Measurements from ENCODE around the gene WDR5. TPM values are rescaled to one million over a fixed set of nuclear protein-coding genes. Genes with fewer than 3 reads are reported as not detected.

The WDR5 gene
- total and polyA plus RNA-seq, 10 donors: 13.8 to 31.3 (median 19.2) TPM

DNA sequence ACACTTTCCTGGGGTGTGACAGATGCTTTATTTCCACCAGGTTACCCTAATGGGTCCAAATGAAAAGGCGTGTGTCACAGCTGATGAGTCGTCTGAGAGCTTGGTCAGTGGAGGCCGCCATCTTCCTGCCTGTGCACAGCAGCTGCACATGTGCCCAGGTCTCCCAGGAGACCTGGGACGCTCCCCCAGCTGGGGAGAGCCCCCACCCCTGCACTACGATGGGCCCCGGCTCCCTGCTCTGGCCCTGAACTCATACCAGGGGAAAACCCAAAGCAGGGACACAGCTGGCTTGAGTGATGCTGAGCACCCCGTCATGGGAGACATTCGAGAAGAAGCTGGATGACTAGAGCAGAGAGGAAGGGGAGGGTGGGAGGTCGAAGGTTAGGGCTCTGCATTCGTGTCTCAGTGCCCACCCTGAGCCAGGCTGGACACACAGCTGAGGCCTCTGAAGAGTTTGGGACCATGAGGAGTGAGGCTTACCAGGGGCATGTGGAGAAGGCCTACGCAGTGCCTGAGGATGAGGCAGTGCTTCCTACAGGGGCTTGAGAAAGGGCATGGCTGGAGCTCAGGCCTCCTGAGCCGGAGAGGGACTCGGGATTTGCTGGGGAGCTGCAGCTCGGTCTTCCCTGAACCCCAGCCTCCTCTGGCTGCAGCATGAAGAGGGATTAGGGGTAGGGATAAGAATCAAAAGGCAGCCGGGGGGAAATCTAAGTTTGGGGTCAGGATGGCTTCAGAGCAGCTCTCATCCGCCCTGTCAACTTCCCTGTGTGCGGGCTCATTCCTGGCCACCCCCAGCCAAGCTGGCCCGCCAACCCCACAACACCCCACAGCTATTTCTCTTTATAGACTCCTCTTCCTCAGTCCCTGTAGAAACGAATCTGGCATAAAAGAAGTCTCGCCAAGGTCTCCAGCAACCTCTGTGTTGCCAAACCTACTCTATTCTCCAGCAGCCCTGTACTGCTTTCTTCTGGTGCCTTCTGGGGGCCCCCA is 70.7 kb downstream of the WDR5 start:
- TF ChIP-seq, protein P1, sequence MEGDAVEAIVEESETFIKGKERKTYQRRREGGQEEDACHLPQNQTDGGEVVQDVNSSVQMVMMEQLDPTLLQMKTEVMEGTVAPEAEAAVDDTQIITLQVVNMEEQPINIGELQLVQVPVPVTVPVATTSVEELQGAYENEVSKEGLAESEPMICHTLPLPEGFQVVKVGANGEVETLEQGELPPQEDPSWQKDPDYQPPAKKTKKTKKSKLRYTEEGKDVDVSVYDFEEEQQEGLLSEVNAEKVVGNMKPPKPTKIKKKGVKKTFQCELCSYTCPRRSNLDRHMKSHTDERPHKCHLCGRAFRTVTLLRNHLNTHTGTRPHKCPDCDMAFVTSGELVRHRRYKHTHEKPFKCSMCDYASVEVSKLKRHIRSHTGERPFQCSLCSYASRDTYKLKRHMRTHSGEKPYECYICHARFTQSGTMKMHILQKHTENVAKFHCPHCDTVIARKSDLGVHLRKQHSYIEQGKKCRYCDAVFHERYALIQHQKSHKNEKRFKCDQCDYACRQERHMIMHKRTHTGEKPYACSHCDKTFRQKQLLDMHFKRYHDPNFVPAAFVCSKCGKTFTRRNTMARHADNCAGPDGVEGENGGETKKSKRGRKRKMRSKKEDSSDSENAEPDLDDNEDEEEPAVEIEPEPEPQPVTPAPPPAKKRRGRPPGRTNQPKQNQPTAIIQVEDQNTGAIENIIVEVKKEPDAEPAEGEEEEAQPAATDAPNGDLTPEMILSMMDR (IDR thresholded peaks at IDR 0.05 in 8 of 11, conservative IDR thresholded peaks at IDR 0.05 in 3 of 11): no peak
- TF ChIP-seq POLR2A (IDR thresholded peaks at IDR 0.05) (no peak), POLR2AphosphoS5 (IDR thresholded peaks at IDR 0.05) (no peak)
- peak; percentile 30 for DNase-seq
- H3K4me1 ChIP-seq: peaks cover 0 to 13% (median 8%) of the 10 kb centered on the region in 6 donors
- 76 to 88% (median 79%) methylated on average over 19 to 20 of the region's 20 CpGs for WGBS, 5 donors
- no peak overlapping the region for H3K4me3 ChIP-seq
- H3K27ac ChIP-seq: peak overlapping the region in 1 of 8 donors; percentile 69
- no peaks in the 10 kb centered on the region for H3K27me3 ChIP-seq (replicated peaks in 1 of 7)
- H3K36me3 ChIP-seq: no peaks in the 10 kb centered on the region
- H3K9me3 ChIP-seq: peaks cover 0 to 17% (median 11%) of the 10 kb centered on the region in 8 donors
- intact Hi-C loops (cut with DNase I; ENCODE audit: low total_unique reads): no loop called here

DNA sequence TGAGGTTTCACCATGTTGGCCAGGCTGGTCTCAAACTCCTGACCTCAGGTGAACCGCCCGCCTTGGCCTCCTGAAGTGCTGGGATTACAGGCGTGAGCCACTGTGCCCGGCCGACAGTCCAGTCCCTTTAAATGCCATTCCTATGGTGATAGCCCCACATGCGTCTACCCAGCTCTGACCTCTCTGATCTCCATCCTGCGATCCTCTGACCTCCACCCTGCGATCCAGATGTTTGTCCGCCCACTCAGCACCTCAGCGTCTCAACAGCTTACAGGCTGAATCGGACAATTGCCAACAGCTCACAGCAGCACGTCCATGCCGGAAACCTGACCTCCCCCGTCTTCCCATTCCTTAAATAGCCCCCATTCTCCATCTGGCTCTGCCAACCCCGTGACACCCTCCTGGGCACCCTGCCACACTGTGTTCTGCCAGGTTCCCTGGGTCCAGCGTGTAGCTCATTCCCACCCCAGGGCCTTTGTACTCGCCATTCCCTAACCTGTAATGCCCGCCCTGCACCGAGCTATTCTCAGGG is 72.5 kb downstream of the WDR5 start:
- intact Hi-C loops (cut with DNase I; ENCODE audit: low total_unique reads): no loop called here
- H3K4me3 ChIP-seq: no peak overlapping the region
- peaks cover 0 to 13% (median 8%) of the 10 kb centered on the region in 6 donors for H3K4me1 ChIP-seq
- DNase-seq: peak; percentile 41
- peaks cover 0 to 19% (median 12%) of the 10 kb centered on the region in 8 donors for H3K9me3 ChIP-seq
- H3K36me3 ChIP-seq: no peaks in the 10 kb centered on the region
- TF ChIP-seq POLR2AphosphoS5 (IDR thresholded peaks at IDR 0.05) (peak in 2 of 3 donors; percentile 20 to 28), POLR2A (IDR thresholded peaks at IDR 0.05) (no peak)
- TF ChIP-seq, protein P1 (IDR thresholded peaks at IDR 0.05 in 8 of 11, conservative IDR thresholded peaks at IDR 0.05 in 3 of 11): no peak
- no peaks in the 10 kb centered on the region for H3K27me3 ChIP-seq (replicated peaks in 1 of 7)
- H3K27ac ChIP-seq: no peak overlapping the region
- WGBS, 5 donors: 73 to 87% (median 81%) methylated on average over 19 of the region's 19 CpGs

DNA sequence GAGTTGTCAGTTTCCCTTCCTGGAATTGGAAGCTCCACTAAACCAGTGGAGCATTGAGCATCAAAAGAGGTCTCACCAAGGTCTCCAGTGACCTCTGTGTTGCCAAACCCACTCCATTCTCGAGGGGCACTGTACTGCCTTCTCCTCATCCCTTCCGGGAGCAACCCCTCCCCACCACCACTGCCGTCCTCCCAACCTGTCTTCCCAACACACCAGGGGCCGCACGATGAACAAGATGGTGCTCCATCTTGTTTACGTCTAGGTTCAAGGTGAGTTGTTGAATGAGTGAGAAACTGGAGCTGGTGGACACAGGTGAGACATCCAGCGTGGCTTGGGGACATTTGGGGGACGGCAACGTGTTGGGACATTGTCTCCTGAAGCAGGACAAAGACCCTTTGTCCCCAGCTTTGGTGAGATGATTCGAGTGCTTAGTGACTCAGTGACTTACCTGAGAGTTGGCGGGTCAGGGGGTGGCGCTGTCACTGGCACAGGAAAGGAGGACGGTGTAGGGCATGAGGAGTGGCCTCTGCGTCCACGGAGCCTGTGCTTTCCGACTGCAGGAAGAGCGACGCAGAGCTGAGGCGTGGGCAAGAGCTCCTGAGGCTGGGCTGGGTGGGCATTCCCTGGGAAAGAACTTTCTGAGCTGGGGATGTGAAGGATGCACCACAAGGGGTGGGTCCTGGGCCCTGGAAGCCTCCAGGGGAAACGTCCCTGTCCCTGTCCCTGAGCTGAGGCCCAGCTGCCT is 73.3 kb downstream of the WDR5 start:
- peaks cover 0 to 13% (median 8%) of the 10 kb centered on the region in 6 donors for H3K4me1 ChIP-seq
- intact Hi-C loops (cut with DNase I; ENCODE audit: low total_unique reads): no loop called here
- DNase-seq: peak; percentile 47
- H3K27ac ChIP-seq: no peak overlapping the region
- H3K27me3 ChIP-seq (replicated peaks in 1 of 7): no peaks in the 10 kb centered on the region
- 87 to 94% (median 89%) methylated on average over 19 to 20 of the region's 20 CpGs for WGBS, 5 donors
- H3K9me3 ChIP-seq: peaks cover 0 to 12% (median 7%) of the 10 kb centered on the region in 8 donors
- no peaks in the 10 kb centered on the region for H3K36me3 ChIP-seq
- TF ChIP-seq POLR2AphosphoS5 (IDR thresholded peaks at IDR 0.05) (no peak), POLR2A (IDR thresholded peaks at IDR 0.05) (no peak)
- TF ChIP-seq, protein P1 (IDR thresholded peaks at IDR 0.05 in 8 of 11, conservative IDR thresholded peaks at IDR 0.05 in 3 of 11): no peak
- no peak overlapping the region for H3K4me3 ChIP-seq

Small RNA genes within 50 kb of the gene (small RNA-seq; reads per million reads assigned to genes)
- 0.35 to 1.7 (median 1.0) reads per million in 4 donors for gene RNU6ATAC

Other genes starting within 250 kb of the WDR5 start
- gene VAV2, start 143.8 kb upstream of the WDR5 start, total RNA-seq: 10 to 100 TPM; 17.9 to 39.2 (median 31.3) TPM
- 10 to 100 TPM; 14.2 to 25.0 (median 15.0) TPM for gene VAV2, start 143.8 kb upstream of the WDR5 start, polyA plus RNA-seq
- gene BRD3OS, start 110.6 kb upstream of the WDR5 start, total RNA-seq: 10 to 100 TPM in 5 of 7 donors, 1 to 10 TPM in 2; 9.5 to 13.2 (median 11.3) TPM
- gene BRD3OS, start 110.6 kb upstream of the WDR5 start, polyA plus RNA-seq: 10 to 100 TPM in 1 of 3 donors, 1 to 10 TPM in 2; 6.9 to 10.2 (median 9.8) TPM
- gene BRD3, start 68.1 kb upstream of the WDR5 start, total RNA-seq: 10 to 100 TPM; 21.3 to 54.0 (median 35.9) TPM
- 10 to 100 TPM in 1 of 3 donors, 1 to 10 TPM in 2; 5.9 to 12.6 (median 6.1) TPM for gene BRD3, start 68.1 kb upstream of the WDR5 start, polyA plus RNA-seq
- 100 to 1,000 TPM in 4 of 7 donors, not detected in 3; 223 to 404 (median 271) TPM for gene RNU6ATAC, start 28.5 kb downstream of the WDR5 start, total RNA-seq
- gene RNU6ATAC, start 28.5 kb downstream of the WDR5 start, polyA plus RNA-seq: not detected
- 100 to 1,000 TPM in 2 of 7 donors, 10 to 100 TPM in 5; 67.7 to 116 (median 95.6) TPM for gene RXRA, start 190.4 kb downstream of the WDR5 start, total RNA-seq
- gene RXRA, start 190.4 kb downstream of the WDR5 start, polyA plus RNA-seq: 10 to 100 TPM; 10.9 to 40.4 (median 11.9) TPM

Measured in spleen (tissue), 11 donors.